Subcutaneous adipose tissue (tissue), 4 donors: ENCODE measurements around the gene UROC1. TPM values are rescaled to one million over a fixed set of nuclear protein-coding genes. Genes with fewer than 3 reads are reported as not detected.

ENCODE experiments used
- total RNA-seq, 4 donors: library from RNA; depleted of rRNA; stranded (reverse); fragments of >200 nt; gene quantifications; one replicate each; pipeline ENCODE4 v1.1.0, GENCODE V29; 2016
- TF ChIP-seq, protein P1 (sequence below): fragments of 450-650 bp; IDR thresholded peaks from one replicate; pipeline ENCODE4 v1.5.1; 2016; ENCODE audit warnings: low read depth, mild to moderate bottlenecking, control low read depth, antibody characterized with exemption, moderate library complexity

UROC1 gene
- not detected for total RNA-seq

DNA sequence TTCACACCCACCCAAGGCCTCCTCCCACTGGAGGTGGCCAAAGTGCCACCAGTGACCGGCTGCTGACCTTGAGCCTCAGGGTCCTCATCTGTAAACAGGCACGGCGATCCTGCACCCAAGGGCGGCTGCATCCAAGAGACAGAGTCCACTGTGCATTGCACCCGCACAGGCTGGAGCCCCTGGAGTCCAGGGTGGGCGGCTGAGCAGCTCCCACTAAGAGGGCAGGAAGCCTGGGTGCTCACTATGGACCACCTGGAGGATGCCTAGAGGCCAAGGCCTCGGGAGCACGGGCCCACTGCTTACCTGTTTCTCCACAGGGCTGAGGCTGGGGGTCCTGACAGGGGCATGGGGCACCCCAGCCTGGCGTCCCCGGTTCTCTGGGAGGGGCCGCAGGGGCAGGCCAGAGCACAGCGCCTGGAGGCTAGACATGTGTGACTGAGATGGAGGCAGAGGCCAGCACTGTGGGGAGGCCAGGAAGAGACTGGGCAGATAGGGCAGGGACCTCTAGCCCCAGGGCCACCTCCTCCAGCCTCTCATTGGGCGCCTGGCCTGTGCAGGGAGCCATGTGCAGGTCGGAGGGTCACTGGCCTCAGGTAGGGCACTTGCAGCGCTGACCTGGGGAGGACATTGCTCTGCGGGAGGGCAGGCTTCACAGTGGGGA lies at the start of gene UROC1:
Gene UROC1 (minus strand): TSS at position 483 of the 661 bp plus-strand sequence. CDS start 54 bp downstream, at position 429.
- TF ChIP-seq, protein P1, sequence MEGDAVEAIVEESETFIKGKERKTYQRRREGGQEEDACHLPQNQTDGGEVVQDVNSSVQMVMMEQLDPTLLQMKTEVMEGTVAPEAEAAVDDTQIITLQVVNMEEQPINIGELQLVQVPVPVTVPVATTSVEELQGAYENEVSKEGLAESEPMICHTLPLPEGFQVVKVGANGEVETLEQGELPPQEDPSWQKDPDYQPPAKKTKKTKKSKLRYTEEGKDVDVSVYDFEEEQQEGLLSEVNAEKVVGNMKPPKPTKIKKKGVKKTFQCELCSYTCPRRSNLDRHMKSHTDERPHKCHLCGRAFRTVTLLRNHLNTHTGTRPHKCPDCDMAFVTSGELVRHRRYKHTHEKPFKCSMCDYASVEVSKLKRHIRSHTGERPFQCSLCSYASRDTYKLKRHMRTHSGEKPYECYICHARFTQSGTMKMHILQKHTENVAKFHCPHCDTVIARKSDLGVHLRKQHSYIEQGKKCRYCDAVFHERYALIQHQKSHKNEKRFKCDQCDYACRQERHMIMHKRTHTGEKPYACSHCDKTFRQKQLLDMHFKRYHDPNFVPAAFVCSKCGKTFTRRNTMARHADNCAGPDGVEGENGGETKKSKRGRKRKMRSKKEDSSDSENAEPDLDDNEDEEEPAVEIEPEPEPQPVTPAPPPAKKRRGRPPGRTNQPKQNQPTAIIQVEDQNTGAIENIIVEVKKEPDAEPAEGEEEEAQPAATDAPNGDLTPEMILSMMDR = no peak

DNA sequence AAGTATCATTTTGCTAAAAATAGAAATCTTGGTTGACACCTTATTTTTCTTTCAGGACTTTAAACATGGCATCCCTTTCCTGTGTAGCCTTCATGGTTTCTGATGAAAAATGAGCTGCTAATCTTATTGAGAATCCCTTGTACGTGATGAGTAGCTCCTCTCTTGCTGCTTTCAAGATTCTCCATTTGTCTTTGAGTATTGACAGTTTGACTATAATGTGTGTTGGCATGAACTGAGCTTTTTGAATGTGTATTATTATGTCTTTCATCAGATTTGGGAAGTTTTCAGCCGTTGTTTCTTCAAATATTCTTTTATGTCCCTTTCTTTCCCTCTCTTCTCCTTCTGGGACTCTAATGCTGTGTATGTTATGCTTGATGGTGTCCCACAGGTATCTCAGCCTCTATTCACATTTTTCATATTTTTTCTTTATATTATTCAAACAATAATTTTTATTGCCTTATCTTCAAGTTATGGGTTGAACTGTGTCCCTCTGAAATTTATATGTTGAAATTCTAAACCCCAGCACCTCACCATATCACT lies 45.2 kb upstream of the UROC1 start:
- TF ChIP-seq, protein P1 = no peak

DNA sequence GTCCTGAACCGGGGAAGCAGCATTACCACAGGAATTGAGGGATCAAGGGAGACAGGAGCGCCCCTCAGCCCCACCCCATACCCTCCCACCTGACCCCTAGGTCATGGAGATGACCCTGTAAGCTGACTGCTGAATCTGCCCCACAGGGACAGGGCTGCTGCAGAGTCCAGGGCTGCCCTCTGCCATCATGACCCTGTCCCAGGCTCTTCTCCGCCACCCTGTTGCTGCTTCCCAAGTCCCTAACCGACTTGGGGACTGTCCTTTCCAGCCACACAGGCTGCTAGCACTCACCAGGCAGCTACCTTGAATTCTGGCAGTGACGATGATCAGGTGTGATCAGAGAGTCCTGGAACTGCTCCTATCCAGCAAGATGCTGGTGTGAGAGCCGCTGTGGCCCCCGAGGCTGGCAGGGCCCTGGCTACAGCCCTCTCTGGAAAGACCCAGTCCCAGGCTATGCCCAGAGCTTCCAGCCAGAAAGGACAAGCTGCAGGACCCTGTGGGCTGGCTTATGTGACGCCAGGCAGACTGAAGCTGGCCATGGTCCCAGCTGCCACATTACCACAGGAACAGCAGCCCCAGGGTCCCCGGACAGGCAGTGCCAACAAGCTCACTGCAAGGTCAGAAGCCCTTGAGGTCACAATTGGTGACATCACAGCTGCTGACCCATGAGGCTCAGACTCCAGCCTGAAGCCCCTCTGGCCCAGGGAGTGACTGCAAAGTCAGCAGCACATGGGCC lies 40.9 kb upstream of the UROC1 start, which contains the start of gene C3orf22:
Gene C3orf22 (minus strand): TSS at position 597 of the 736 bp plus-strand sequence. CDS start 5,542 bp downstream, outside the sequence.
- TF ChIP-seq, protein P1 = no peak

DNA sequence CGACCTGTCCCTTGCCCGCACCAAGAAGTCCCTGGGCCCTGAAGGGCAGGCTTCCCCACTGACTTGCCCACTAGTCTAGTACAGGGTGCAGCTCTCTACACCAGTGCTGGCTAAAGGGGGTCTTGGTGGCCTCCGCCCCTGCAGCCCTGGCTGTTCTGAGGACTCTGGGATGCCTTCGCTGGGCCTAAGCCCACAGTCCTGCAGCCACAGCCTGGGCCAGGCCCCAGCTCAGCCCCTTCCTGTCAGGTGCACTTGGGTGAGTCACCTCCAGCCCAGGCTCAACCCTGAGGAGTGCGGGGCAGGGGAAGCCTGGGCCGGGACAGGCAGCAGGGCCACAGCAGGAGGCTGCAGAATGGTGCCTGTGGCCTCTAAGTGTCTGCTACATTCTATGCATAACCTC lies 40.2 kb upstream of the UROC1 start:
- TF ChIP-seq, protein P1 = no peak

DNA sequence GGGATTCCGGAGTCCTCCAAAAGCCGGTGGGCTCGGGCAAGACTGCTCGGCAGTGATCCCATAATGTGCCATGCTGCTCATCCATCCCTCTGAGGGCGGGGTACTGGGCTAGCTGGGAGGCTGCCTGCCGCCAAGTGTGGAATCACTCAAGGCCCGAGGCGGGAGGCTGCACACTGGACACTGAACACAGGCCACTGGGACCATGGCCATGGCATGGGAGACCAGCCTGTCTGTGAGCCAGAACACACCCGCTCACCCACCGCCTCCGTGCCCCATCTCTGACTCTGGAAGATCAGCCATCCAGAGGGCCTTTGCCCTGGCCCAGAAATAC lies 39.8 kb upstream of the UROC1 start:
- TF ChIP-seq, protein P1 = no peak

DNA sequence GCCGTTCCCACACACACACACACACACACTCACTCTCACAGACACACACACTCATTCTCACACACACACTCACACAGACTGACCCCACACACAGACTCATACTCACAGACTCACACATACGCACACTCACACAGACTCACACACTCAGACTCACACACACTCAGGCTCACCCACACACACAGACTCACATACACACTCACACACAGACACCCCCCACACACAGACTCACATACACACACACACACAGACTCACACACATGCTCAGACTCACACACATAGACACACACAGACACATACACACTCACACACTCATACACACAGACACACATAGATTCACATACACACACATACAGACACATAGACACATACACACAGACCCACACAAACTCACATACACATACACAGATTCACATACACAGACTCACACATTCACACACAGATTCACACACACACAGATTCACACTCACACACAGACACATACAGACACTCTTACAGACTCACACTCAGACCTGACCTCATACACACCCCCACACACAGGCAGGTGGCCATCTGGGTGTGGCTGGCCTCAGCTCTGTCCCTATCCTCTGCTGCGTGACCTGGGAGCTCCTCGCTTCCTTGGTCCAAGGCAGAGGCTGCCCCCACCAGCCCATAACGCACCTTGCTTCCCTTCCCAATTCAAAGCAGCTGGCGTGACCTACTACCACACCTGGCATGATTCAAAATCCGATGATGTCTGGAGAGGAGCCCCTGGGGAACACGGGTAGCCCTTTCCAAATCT lies 39.3 kb upstream of the UROC1 start:
- TF ChIP-seq, protein P1 = no peak
